CD1c-positive myeloid dendritic cell (primary cell): Measurements from ENCODE around the gene LRRC8E.
A peak's percentile ranks its signal among the peaks of the same experiment; 100 is the strongest.
"Not testable (repeated sequence)": the region's sequence is repeated elsewhere in the genome, so short reads cannot be mapped to it uniquely, and the experiment has no call there.

Experiments
- DNase-seq: peaks from one replicate; pipeline ENCODE4 v3.0.0-alpha.2; 2016; ENCODE audit errors: extremely low spot score

Gene LRRC8E

DNA sequence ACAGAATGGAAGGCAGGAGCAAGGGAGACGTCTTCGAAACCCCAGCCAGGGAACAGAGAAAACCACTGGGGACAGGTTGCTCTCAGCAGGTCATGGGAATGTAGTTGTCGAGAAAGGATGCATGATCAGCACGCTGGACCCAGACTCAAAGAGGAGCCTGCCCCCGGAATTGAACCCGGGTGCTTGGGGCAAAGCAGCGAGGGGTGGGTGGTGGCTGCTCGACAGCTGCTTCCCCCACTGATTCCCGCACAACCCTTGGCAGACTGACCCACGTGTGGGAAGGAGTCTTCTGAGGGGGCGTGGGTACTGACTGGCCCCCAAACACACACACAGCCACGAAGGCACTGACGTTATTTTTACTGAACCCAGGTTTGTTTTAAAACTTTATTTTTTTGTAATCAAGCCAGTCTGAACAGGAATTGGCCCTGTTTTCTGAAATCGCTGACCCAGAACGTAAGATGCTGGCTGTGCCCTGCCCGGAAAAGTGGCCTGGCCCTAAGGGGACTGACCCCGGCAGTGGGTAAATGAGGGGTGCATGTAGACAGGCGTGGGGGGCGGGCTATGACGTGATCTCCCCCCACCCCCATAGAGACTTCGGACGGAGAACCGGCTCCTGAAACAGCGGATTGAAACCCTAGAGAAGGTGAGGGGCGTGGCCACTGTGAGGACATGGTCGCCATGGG is 32.7 kb upstream of the LRRC8E start:
- no peak for DNase-seq

- no peak for DNase-seq
Observed at GRCh38 chr19:7856109-7856591, 32.2 kb upstream of the LRRC8E start.

DNA sequence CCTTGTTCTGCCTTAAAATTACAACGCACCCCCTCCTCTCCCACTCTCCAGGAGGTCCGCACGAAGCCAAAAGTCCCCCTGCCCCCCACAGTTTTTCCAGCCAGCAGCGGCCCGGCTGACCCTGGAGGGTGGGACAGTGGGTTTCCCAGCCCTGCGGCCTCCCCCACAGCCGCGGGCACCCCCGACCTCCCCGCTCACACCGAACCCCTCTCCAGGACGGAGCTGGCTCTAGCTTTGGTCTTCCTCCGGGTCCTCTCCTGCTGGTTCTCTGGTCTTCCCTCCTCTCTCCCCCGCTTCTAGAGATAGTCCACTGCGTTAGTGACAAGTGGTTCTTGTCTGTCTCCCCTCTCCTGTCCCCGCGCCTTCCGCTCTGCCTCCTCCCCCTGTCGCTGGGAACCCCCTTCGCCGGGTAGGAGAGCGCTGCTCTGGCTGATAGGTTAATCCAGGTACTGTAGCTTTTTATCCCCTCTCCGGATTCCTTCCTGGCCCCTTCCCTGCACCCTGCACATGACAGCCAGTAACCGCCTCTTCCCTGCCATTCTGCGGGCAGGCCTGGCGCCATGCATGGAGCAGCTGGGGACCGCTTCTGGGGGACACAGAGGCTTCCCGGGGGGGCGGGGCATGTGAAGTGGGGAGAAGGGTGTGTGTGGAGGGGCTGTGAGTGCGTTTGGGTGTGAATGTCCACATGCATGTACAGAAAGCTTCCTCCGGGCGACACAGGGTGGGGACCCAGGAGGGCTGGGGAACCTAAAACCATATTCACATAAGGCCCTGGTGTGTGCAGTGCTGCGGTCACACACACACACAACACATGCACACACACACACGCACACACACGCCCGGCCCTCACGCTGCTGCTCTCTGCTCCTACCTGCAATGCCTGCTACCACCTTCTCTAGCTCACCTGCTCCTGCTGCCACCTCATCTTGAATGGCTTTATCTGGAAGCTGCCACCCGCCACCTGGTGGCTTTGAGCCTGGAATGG is 31.3 kb upstream of the LRRC8E start:
- no peak for DNase-seq

DNA sequence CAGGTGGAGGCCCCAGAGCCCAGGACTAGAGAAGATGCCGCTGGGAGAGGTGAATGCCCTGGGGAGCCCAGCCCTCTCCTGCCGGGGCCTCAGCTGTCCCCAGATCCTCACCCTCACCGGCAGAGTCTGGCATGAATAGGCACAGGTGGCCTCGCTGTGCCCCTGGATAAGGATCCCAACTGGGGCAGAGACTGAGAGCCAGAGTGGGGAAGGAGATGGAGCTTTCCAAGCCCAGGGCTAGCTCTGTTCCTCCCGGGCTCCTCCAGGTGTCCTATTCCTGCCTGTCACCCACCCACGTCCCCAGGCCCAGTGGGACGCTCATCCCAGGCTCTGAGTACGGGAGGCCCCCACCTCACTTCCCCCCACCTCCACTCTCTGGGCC is 30.6 kb upstream of the LRRC8E start:
- DNase-seq, result no peak

DNA sequence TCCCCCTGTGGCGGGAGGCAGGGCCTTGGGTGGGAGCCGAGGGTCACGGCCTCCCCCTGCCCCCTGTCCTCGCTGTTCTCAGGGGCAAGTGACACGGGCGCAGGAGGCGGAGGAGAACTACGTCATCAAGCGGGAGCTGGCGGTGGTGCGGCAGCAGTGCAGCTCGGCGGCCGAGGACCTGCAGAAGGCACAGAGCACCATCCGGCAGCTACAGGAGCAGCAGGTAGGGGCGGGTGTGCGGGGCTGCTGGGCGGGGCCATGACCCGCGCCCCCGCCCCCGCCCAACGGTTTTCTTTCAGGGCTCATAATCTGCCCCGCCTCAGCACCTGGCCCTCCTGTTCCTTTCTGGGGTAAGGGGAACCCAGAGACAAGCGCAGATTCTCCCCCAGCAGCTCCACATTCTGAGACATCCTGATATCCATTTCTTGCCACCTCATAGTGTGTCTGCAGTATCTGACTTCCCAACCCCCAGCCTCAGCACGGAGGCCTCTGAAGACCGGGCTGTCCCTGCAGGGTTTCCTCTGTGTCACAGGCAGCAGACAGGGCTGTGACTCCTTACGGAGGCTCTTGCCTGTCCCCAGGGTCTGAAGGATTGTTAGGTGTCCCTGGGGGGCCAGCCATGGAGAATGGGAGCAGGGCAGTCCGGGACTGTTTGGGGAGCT is 30.1 kb upstream of the LRRC8E start:
- DNase-seq, result no peak

DNA sequence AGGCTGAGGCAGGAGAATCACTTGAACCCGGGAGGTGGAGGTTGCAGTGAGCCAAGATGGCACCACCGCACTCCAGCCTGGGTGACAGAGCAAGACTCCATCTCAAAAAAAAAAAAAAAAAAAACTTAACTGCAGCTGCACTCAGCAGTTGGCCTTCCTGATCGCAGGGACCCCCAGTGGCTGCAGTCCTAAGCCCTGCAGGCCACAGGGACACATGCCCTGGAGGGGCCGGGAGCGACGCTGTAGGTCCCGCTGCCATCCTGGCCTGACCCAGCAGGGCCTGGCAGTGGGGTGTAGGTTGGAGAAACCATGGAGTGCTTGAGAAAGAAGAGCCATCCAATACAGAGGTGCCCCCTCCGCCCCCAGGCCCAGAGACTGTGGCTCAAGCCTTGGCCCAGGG is 29.2 kb upstream of the LRRC8E start:
- DNase-seq, result not testable (repeated sequence)

- no peak for DNase-seq
Observed at GRCh38 chr19:7859831-7860713, 28.2 kb upstream of the LRRC8E start.

DNA sequence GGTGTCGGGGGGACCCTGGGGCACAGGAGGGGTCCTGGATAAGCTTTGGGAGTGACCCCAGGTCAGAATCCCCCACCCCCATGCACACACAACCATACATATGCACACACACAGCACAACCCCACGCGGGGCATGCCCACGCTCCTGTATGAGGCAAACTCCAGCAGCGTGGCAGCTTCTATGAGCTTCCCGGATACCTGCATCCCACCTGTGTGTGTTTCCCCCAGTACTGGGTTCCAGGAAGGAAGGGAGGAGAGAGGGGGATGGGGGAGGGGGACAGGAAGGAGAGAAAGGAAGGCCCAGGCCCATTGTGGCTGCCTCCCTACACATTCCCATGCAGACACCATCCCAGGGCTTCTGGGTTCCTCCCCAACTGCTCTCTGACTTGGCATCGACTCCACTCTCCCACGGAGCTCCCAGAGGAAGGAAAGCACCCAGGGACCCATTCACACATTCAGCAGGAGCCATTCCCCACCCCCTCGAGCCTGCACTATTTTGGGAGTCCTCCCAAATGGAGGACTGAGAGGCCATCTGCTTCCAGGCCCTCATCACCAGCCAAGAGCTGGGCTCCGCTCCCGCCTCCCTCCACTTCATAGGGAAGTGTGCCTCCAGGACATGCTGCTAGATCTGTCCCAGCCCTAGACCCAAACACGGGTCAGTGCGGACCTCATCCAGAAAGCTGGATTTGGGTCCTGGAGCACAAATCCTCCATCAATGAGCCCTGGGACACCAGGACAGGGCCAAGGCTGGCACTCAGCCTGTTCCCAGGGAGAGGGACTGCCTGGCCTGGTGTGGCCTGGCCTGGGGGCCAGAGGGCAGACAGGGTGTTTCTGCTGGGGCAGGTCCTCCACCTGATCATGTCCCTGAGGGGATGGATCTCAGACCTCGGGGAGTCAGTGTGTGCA is 27.3 kb upstream of the LRRC8E start:
- no peak for DNase-seq

- DNase-seq, result peak; percentile 13
Observed at GRCh38 chr19:7861619-7862412, 26.5 kb upstream of the LRRC8E start.

- DNase-seq, result peak; percentile 51
Observed at GRCh38 chr19:7862413-7862951, 25.8 kb upstream of the LRRC8E start.

DNA sequence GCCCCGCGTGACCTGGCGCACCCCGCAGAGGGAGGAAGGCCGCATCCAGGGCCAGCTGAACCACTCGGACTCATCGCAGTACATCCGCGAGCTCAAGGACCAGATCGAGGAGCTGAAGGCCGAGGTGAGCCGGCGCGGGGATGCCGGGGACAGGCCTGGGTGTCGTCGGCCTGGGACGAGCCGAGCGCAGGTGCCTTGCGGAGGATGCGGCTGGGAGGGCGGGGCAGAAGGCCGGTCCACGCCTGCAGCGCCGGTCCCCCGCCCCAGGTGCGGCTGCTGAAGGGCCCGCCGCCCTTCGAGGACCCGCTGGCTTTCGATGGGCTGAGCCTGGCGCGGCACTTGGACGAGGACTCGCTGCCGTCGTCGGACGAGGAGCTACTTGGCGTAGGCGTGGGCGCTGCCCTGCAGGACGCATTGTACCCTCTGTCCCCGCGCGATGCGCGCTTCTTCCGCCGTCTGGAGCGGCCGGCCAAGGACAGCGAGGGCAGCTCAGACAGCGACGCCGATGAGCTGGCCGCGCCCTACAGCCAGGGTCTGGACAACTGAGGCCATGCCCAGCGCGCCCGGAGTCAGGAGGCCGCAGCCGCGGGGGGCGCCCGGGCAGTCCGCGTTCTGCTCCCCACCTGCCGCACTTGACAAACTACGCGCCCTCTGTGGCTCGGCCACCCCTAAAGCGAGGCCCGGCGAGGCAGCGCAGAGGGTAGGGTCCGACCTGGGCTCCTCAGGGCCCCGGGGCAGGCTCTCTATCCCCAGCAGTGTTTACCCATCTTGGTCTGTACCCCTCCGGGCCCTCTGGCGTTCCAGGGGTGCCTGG is 24.9 kb upstream of the LRRC8E start:
- no peak for DNase-seq

GRCh38 chr19:7863971-7864689 is 24.2 kb upstream of the LRRC8E start:
- DNase-seq, result no peak

GRCh38 chr19:7864690-7865074 is 23.6 kb upstream of the LRRC8E start:
- DNase-seq, result no peak

- no peak for DNase-seq
Observed at GRCh38 chr19:7865262-7865911, 22.9 kb upstream of the LRRC8E start.

DNA sequence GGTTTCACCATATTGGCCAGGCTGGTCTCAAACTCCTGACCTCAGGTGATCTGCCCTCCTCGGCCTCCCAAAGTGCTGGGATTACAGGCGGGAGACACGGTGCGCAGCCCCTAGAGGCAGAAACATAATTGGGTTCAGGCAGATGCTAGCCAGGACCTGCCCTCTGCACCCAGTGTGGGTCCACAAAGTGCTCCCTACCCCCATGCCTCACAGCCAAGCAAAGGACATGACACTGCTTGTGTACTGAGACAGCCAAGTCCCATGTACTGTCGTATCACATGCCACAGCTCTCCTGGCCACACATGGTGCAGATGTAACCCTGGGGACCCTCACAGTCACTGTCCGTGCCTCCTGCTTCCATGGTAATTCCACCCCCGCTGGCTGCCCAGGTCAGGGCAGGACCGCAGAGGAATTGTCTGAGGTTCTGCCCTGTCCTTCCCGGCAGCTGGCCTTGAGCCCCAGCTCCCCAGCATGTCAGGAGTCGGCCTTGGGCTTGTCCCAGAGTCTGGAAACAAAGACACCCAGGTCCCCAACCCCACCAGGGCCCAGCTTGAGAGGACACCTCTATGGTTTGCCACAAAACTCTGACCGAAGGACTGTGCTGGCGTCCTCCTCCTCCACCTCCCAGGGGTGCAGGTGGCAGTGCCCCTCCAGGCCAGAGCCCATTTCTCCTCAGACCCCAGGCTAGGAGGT is 21.8 kb upstream of the LRRC8E start:
- DNase-seq, result no peak

DNA sequence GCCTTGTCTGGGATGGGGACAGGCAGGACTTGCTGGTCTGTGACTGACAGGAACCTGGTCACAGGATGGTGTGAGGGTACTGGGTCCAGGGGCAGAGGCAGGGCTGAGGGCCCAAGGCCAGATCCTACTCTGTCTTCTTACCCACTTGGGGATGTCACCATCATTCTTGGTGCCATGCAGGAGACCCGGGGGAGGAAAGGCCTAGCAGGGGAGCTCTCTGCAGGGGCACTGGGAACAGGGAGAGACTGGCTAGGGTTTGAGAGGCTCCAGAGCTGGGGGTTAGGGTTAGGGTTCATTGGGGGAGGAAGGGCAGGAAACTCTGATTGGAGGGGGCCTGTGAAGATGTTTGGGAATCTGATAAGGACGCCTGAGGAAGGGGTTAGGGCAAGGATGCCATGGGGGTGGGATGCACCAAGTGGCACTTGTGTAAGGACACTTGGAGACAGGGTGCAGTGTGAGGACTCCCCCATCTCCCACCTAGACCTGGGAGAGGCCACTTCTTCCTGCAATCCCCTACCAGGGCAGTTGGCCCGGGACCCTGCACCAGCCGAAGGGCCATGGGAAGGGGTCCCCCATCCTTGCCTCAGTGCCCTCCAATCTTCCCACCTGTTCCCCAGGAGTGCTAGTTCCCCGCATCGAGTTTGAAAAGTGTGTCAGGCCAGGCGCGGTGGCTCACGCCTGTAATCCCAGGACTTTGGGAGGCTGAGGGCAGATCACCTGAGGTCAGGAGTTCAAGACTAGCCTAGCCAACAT is 21.0 kb upstream of the LRRC8E start:
- no peak for DNase-seq
